ENCODE results near the gene ME2.
"Not testable (repeated sequence)": the region's sequence is repeated elsewhere in the genome, so short reads cannot be mapped to it uniquely, and the experiment has no call there.

The ME2 gene

GRCh38 chr18:50981381-50981780 lies 102.5 kb downstream of the ME2 start:
- DNase-seq = no peak

- no peak for DNase-seq
Observed at GRCh38 chr18:50982086-50982801, 103.3 kb downstream of the ME2 start.

- DNase-seq = peak; percentile 39
Observed at GRCh38 chr18:50982802-50983179, 103.9 kb downstream of the ME2 start.

GRCh38 chr18:50986360-50987087 lies 107.6 kb downstream of the ME2 start:
- no peak for DNase-seq

- no peak for DNase-seq
Observed at GRCh38 chr18:50987261-50987660, 108.3 kb downstream of the ME2 start.

- no peak for DNase-seq
Observed at GRCh38 chr18:50989711-50990110, 110.8 kb downstream of the ME2 start.

- no peak for DNase-seq
Observed at GRCh38 chr18:50992351-50992762, 113.4 kb downstream of the ME2 start.

- no peak for DNase-seq
Observed at GRCh38 chr18:50994031-50994430, 115.1 kb downstream of the ME2 start.

- DNase-seq = not testable (repeated sequence)
Observed at GRCh38 chr18:51003174-51003573, 124.3 kb downstream of the ME2 start.
